GM23248 (cell line): ENCODE results near the gene ANGPT4. TPM values are rescaled to one million over a fixed set of nuclear protein-coding genes. Genes with fewer than 3 reads are reported as not detected.
"Not testable (repeated sequence)": the region's sequence is repeated elsewhere in the genome, so short reads cannot be mapped to it uniquely, and the experiment has no call there.

Experiments used
- DNase-seq: peaks from one replicate; pipeline ENCODE4 v3.0.0-alpha.2; 2015
- H2AFZ ChIP-seq: fragments of 200-600 bp; sonication (generic); 2 replicates; pipeline ENCODE4 v1.6.1; 2016; ENCODE audit warnings: antibody characterized with exemption
- H3F3A ChIP-seq: fragments of 200-600 bp; sonication (generic); 2 replicates; pipeline ENCODE4 v1.6.1; 2016; ENCODE audit warnings: mild to moderate bottlenecking, antibody characterized with exemption, mixed run types; ENCODE audit not compliant: insufficient read depth
- H3K27ac ChIP-seq: fragments of 200-600 bp; sonication (generic); 2 replicates; pipeline ENCODE4 v1.5.1; 2016; ENCODE audit warnings: mild to moderate bottlenecking
- H3K27me3 ChIP-seq: fragments of 200-600 bp; sonication (generic); replicated peaks from 2 replicates; pipeline ENCODE4 v1.6.1; 2016; ENCODE audit warnings: mild to moderate bottlenecking; ENCODE audit not compliant: insufficient read depth
- H3K36me3 ChIP-seq: fragments of 200-600 bp; sonication (generic); 2 replicates; pipeline ENCODE4 v1.6.1; 2016; ENCODE audit warnings: low read depth, mild to moderate bottlenecking
- H3K4me1 ChIP-seq: fragments of 200-600 bp; sonication (generic); 2 replicates; pipeline ENCODE4 v1.6.1; 2016; ENCODE audit warnings: mild to moderate bottlenecking; ENCODE audit not compliant: insufficient read depth
- H3K4me2 ChIP-seq: fragments of 200-600 bp; sonication (generic); one replicate; pipeline ENCODE4 v1.6.1; 2016; ENCODE audit warnings: mild to moderate bottlenecking; ENCODE audit not compliant: unreplicated experiment
- H3K4me3 ChIP-seq: fragments of 200-600 bp; sonication (generic); 2 replicates; pipeline ENCODE4 v1.5.1; 2016; ENCODE audit warnings: mild to moderate bottlenecking
- H3K79me2 ChIP-seq: fragments of 200-600 bp; sonication (generic); 2 replicates; pipeline ENCODE4 v1.6.1; 2016; ENCODE audit warnings: mild to moderate bottlenecking; ENCODE audit not compliant: insufficient read depth
- H3K9ac ChIP-seq: fragments of 200-600 bp; sonication (generic); 2 replicates; pipeline ENCODE4 v1.6.1; 2016; ENCODE audit warnings: mild to moderate bottlenecking
- H3K9me2 ChIP-seq: fragments of 200-600 bp; sonication (generic); 2 replicates; pipeline ENCODE4 v1.6.1; 2016; ENCODE audit warnings: mixed run types, mild to moderate bottlenecking, moderate library complexity; ENCODE audit not compliant: insufficient read depth
- H3K9me3 ChIP-seq: fragments of 200-600 bp; sonication (generic); one replicate; pipeline ENCODE4 v1.6.1; 2017; ENCODE audit warnings: low read depth
- H4K20me1 ChIP-seq: fragments of 200-600 bp; sonication (generic); 2 replicates; pipeline ENCODE4 v1.6.0; 2016; ENCODE audit not compliant: insufficient read depth
- EZH2 ChIP-seq: fragments of 200-600 bp; sonication (generic); IDR thresholded peaks from 2 replicates; pipeline ENCODE4 v1.6.1; 2018; ENCODE audit warnings: antibody characterized with exemption, mild to moderate bottlenecking; ENCODE audit not compliant: insufficient read depth, poor library complexity, severe bottlenecking
- EZH2phosphoT487 ChIP-seq: fragments of 200-600 bp; sonication (generic); IDR thresholded peaks from 2 replicates; pipeline ENCODE4 v1.6.1; 2018; ENCODE audit warnings: antibody characterized with exemption, moderate library complexity, mild to moderate bottlenecking, low read depth; ENCODE audit not compliant: insufficient read depth
- WGBS, 2 experiments: methylation state at CpG; one replicate each; pipeline ENCODE4 v1.1.6; 2015 to 2017; ENCODE audit warnings: low lambda C conversion rate in 2 of 2, low coverage in 1 of 2; ENCODE audit errors: missing lambda C conversion rate in 2 of 2; 5-methylcytosine and 5-hydroxymethylcytosine counted together
- in situ Hi-C: fragments of 300-500 bp; cut with MboI; formaldehyde crosslinking; loops from 2 replicates; pipeline ENCODE4 v1.15.0; 2020
- polyA plus RNA-seq: library from polyadenylated mRNA; unstranded; fragments of >200 nt; fragmentation: Nextera tagmentation; extraction: Ambion mirVana; gene quantifications from 2 replicates; pipeline ENCODE4 v1.2.1, GENCODE V29; 2016
- total RNA-seq: library from RNA; depleted of rRNA; stranded (reverse); fragments of >200 nt; shearing (Covaris generic); gene quantifications from 2 replicates; pipeline ENCODE4 v1.2.3, GENCODE V29; 2014

ANGPT4 gene
- total and polyA plus RNA-seq, 2 experiments from 2014 or later = not detected

DNA sequence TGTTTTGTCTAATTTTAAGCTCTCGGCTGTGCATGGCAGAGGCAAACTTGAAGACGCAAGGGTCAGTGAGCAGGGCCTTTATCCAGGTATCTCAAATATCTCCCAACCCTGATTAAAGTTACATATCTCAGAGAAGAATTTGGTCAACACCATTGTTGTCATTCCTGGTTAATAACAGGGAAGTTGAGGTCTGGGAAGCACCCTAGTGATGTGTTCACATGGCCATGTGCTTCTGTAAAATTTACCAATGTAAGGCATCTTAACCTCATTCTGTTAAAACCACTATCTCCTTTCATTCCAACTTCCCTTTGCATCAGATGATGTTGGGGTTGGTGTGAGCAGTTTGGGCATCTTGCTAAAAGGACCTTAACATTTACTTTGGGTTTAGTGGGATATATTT lies 86.6 kb downstream of the ANGPT4 start:
- DNase-seq = peak; percentile 57
- Histone ChIP-seq H3K27ac (peak overlapping the region; percentile 95), H3K9me3 (no peaks in the 10 kb centered on the region)

DNA sequence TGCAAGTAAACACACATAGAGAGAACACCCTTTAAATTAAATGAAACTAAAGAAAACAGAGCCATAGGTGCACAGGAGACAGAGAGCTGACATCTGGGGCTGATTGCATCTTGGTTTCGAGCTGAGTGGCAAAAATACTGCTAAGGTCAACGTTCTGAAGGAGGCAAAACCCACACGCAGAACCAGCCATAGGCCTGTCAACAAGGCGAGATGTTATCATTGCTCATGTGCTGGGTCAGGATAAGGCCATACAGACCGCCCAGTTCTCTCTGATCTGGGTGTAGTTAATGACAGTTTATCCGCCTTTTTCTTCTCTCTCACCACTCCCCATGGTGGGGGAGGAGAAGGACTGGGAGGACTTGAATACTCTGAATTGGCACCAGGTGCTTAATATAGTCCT lies 87.1 kb downstream of the ANGPT4 start:
- no peak overlapping the region for H2AFZ ChIP-seq
- DNase-seq = no peak
- H4K20me1 ChIP-seq = no peaks in the 10 kb centered on the region
- no peaks in the 10 kb centered on the region for H3K36me3 ChIP-seq
- H3K9me2 ChIP-seq = no peaks in the 10 kb centered on the region
- no peak for TF ChIP-seq EZH2
- no peak for TF ChIP-seq EZH2phosphoT487
- H3K4me2 ChIP-seq = no peak overlapping the region
- H3K9ac ChIP-seq = peak overlapping the region; percentile 76
- H3K9me3 ChIP-seq = no peaks in the 10 kb centered on the region
- H3K27me3 ChIP-seq = no peaks in the 10 kb centered on the region
- no peak overlapping the region for H3K4me3 ChIP-seq
- H3K27ac ChIP-seq = peak overlapping the region; percentile 95
- peaks cover 20% of the 10 kb centered on the region for H3F3A ChIP-seq
- in situ Hi-C loops = no loop called here
- H3K4me1 ChIP-seq = peaks cover 17% of the 10 kb centered on the region
- WGBS, 2 experiments = 49 to 53% methylated on average over 6 of the region's 6 CpGs
- H3K79me2 ChIP-seq = no peaks in the 10 kb centered on the region

More for the DNA sequence above, 86.6 kb downstream of the ANGPT4 start:
- 93 to 96% methylated on average over 2 of the region's 2 CpGs for WGBS, 2 experiments
- Histone ChIP-seq H3K36me3 (no peaks in the 10 kb centered on the region), H2AFZ (peak overlapping the region; percentile 4; the same call in 1 of the 2 replicates), H3F3A (peaks cover 20% of the 10 kb centered on the region), H3K4me2 (peak overlapping the region; percentile 40), H3K9ac (peak overlapping the region; percentile 76), H4K20me1 (no peaks in the 10 kb centered on the region), H3K4me3 (0 out of 2 replicates have a peak overlapping the region, but pooled peaks have one; percentile 17), H3K27me3 (no peaks in the 10 kb centered on the region), H3K79me2 (no peaks in the 10 kb centered on the region), H3K9me2 (no peaks in the 10 kb centered on the region), H3K4me1 (peaks cover 17% of the 10 kb centered on the region)
- no peak for TF ChIP-seq EZH2phosphoT487
- no peak for TF ChIP-seq EZH2
- in situ Hi-C loops = no loop called here

DNA sequence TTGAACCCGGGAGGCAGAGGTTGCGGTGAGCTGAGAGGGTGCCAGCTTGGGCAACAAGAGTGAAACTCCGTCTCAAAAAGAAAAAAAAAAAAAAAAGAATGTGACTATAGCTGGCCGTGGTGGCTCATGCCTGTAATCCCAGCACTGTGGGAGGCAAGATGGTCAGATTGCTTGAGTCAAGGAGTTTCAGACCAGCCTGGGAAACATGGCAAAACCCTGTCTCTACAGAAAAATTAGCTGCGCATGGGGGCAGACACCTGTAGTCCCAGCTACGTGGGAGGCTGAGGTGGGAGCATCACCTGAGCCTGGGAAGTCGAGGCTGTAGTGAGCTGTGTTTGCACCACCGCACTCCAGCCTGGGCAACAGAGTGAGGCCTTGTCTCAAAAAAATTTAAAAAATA lies 88.2 kb downstream of the ANGPT4 start:
- H3K27ac ChIP-seq, H3K4me2 ChIP-seq, DNase-seq, H2AFZ ChIP-seq, H3K9me2 ChIP-seq, H3K27me3 ChIP-seq, in situ Hi-C loops, H3K4me3 ChIP-seq, H4K20me1 ChIP-seq, H3K9ac ChIP-seq, H3K79me2 ChIP-seq, H3K9me3 ChIP-seq, H3K36me3 ChIP-seq: not testable (repeated sequence)
- peaks cover 17% of the 10 kb centered on the region for H3K4me1 ChIP-seq
- H3F3A ChIP-seq = peaks cover 16% of the 10 kb centered on the region
- WGBS, 2 experiments = 89% methylated on average over 6 to 8 of the region's 8 CpGs

DNA sequence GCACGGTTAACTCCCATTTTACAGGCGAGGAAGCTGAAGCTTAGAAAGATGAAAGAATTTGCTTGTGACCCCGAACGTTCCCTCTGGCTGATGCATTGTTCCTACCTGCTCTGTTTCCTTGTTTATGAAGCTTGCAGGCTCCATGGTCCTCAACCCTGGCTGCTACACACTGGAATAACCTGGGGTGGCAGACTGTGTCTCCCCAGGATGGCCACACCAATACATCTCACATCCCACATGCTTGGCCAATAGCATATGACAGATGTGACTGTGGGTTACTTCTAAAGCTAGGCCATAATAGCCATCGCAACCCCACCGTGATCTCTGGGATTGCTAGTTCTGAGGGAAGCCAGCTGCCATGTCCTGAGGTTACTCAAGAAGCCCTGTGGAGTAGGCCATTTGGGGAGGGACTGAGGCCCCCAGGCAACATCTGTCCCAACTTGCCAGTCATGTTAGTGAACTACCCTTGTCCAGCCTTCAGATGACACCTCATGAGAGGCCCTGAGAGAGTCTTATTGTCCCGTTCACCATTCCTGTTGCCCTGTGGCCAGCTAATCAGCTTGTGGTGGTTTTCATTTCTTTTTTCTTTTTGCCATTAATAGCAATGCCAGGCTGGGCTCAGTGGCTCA lies 89.3 kb downstream of the ANGPT4 start:
- Histone ChIP-seq H3K9ac (no peak overlapping the region), H3K36me3 (no peaks in the 10 kb centered on the region), H3K27ac (no peak overlapping the region), H2AFZ (no peak overlapping the region), H4K20me1 (no peaks in the 10 kb centered on the region), H3K4me1 (peaks cover 17% of the 10 kb centered on the region), H3K27me3 (no peaks in the 10 kb centered on the region), H3K79me2 (no peaks in the 10 kb centered on the region), H3K4me2 (no peak overlapping the region), H3K9me2 (no peaks in the 10 kb centered on the region), H3F3A (peaks cover 16% of the 10 kb centered on the region), H3K4me3 (no peak overlapping the region), H3K9me3 (no peaks in the 10 kb centered on the region)
- TF ChIP-seq EZH2 (no peak), EZH2phosphoT487 (no peak)
- 79 to 81% methylated on average over 7 of the region's 7 CpGs for WGBS, 2 experiments
- in situ Hi-C loops = no loop called here
- DNase-seq = no peak
